Testis (tissue), 3 donors: ENCODE results near the gene PAK6. TPM values are rescaled to one million over a fixed set of nuclear protein-coding genes. Genes with fewer than 3 reads are reported as not detected.

Experiments used
- DNase-seq: peaks from one replicate; pipeline ENCODE4 v3.0.0-alpha.2; 2019
- H3K27ac ChIP-seq, 2 donors: fragments of 200-600 bp; sonication (generic); one replicate each; pipeline ENCODE4 v1.5.1; 2019
- H3K27me3 ChIP-seq: fragments of 200-600 bp; sonication (generic); one replicate; pipeline ENCODE4 v1.5.1; 2019
- H3K36me3 ChIP-seq: fragments of 200-600 bp; sonication (generic); one replicate; pipeline ENCODE4 v1.5.1; 2017; ENCODE audit warnings: low read depth; ENCODE audit errors: missing control alignments
- H3K4me1 ChIP-seq: fragments of 200-600 bp; sonication (generic); one replicate; pipeline ENCODE4 v1.5.1; 2019
- H3K4me3 ChIP-seq, 2 donors: fragments of 200-600 bp; sonication (generic); one replicate each; pipeline ENCODE4 v1.5.1; 2017 to 2019
- H3K9me3 ChIP-seq: fragments of 200-600 bp; sonication (generic); one replicate; pipeline ENCODE4 v1.5.1; 2017
- CTCF ChIP-seq, 3 experiments: fragments of 450-650 bp in 2 of 3; fragments of 200-600 bp in 1 of 3; sonication (generic) in 1 of 3; IDR thresholded peaks; one replicate each; pipeline ENCODE4 v1.5.1; 2016 to 2019; ENCODE audit warnings: antibody characterized with exemption in 3 of 3, mild to moderate bottlenecking in 2 of 3, moderate library complexity in 1 of 3
- POLR2A ChIP-seq: fragments of 450-650 bp; IDR thresholded peaks from one replicate; pipeline ENCODE4 v1.6.1; 2017; ENCODE audit warnings: antibody characterized with exemption, mild to moderate bottlenecking, moderate library complexity
- WGBS, 2 donors: methylation state at CpG; one replicate each; pipeline ENCODE4 v1.1.5; 2018; 5-methylcytosine and 5-hydroxymethylcytosine counted together
- intact Hi-C: fragments of 100-400 bp; cut with DNase I; formaldehyde crosslinking; loops from one replicate; pipeline ENCODE4 v1.15.1; 2023; ENCODE audit warnings: low total_unique reads
- polyA plus RNA-seq: library from polyadenylated mRNA; stranded (reverse); fragments of 350-450 nt; fragmentation: Illumina TruSeq; extraction: RNeasy Lipid Tissue Mini Kit (QIAGEN cat#74804); gene quantifications from one replicate; pipeline ENCODE4 v1.2.3, GENCODE V29; 2014; ENCODE audit warnings: low read depth, low replicate concordance; ENCODE audit not compliant: insufficient read depth
- total RNA-seq, 2 donors: library from RNA; depleted of rRNA; stranded (reverse); fragments of >200 nt; gene quantifications; one replicate each; pipeline ENCODE4 v1.2.3, GENCODE V29; 2016

Gene PAK6
- total and polyA plus RNA-seq, 3 donors from 2014 or later: 47.4 to 245 (median 140) TPM

- H3K4me1 ChIP-seq: peaks cover 12% of the 10 kb centered on the region
- intact Hi-C loops: no loop called here
Observed at GRCh38 chr15:40322531-40323238, 83.8 kb downstream of the PAK6 start.

GRCh38 chr15:40323239-40323952 is 84.5 kb downstream of the PAK6 start, which contains the start of gene INAFM2:
Gene INAFM2 (plus strand): TSS chr15:40323692. CDS start chr15:40324056, 364 bp downstream.
- peak within 1 kb of the TSS in 1 of 2 donors; percentile 87 for H3K27ac ChIP-seq
- peaks cover 12% of the 10 kb centered on the region for H3K4me1 ChIP-seq
- TF ChIP-seq POLR2A: no peak
- peak; percentile 49 to 90 (median 77) for TF ChIP-seq CTCF (IDR thresholded peaks at IDR 0.05)
- intact Hi-C loops: no loop called here
- no peaks in the 10 kb centered on the region for H3K27me3 ChIP-seq
- peak within 1 kb of the TSS; percentile 70 to 81 for H3K4me3 ChIP-seq
- peak; percentile 93 for DNase-seq
- no peaks in the 10 kb centered on the region for H3K9me3 ChIP-seq
- WGBS, 2 donors: 0% methylated on average over 68 of the region's 103 CpGs; no CpG with 5 or more reads in 1 of the 2 donors
- no peaks in the 10 kb centered on the region for H3K36me3 ChIP-seq

More at GRCh38 chr15:40322531-40323238, 83.8 kb downstream of the PAK6 start:
- H3K36me3 ChIP-seq: no peaks in the 10 kb centered on the region
- H3K4me3 ChIP-seq: peak overlapping the region; percentile 54 to 70
- TF ChIP-seq POLR2A: no peak
- TF ChIP-seq CTCF (IDR thresholded peaks at IDR 0.05): no peak
- WGBS, 2 donors: 46 to 48% methylated on average over 19 to 26 of the region's 26 CpGs
- H3K27me3 ChIP-seq: no peaks in the 10 kb centered on the region
- H3K27ac ChIP-seq: peak overlapping the region in 1 of 2 donors; percentile 68
- H3K9me3 ChIP-seq: no peaks in the 10 kb centered on the region
- peak; percentile 28 for DNase-seq

GRCh38 chr15:40323953-40324937 is 85.4 kb downstream of the PAK6 start:
- Histone ChIP-seq H3K27ac (peak overlapping the region in 1 of 2 donors; percentile 87), H3K27me3 (no peaks in the 10 kb centered on the region), H3K9me3 (no peaks in the 10 kb centered on the region), H3K4me3 (peak overlapping the region; percentile 70 to 81), H3K36me3 (no peaks in the 10 kb centered on the region), H3K4me1 (peaks cover 12% of the 10 kb centered on the region)
- WGBS, 2 donors: 3 to 11% methylated on average over 3 to 66 of the region's 101 CpGs
- intact Hi-C loops: no loop called here
- TF ChIP-seq POLR2A: no peak
- no peak for TF ChIP-seq CTCF (IDR thresholded peaks at IDR 0.05)
- DNase-seq: peak; percentile 51

DNA sequence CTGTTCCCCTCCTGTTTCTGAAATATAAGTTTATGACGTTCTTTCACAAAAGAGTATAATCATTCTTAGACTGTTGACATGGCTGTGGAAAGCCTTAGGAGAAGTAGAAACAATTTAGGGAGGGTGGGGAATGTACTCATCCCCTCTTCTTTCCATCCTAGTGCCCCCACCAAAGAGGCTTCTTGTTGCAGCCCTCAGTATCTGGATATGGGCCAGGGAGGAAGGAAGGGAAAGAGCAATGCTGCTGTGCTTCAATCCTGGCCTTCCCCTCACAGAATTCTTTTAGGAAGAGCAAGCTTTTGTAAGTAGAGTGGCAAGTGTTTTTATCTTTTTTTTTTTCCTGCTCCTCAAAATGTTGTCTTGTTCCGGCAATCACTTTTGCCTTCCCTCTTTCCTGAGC is 86.3 kb downstream of the PAK6 start:
- H3K4me1 ChIP-seq: peaks cover 16% of the 10 kb centered on the region
- 51 to 73% methylated on average over 2 of the region's 2 CpGs for WGBS, 2 donors

More for the DNA sequence above, 86.3 kb downstream of the PAK6 start:
- Histone ChIP-seq H3K27me3 (no peaks in the 10 kb centered on the region), H3K36me3 (no peaks in the 10 kb centered on the region), H3K27ac (no peak overlapping the region), H3K4me3 (no peak overlapping the region), H3K9me3 (no peaks in the 10 kb centered on the region)
- no peak for DNase-seq
- TF ChIP-seq POLR2A: no peak
- no peak for TF ChIP-seq CTCF (IDR thresholded peaks at IDR 0.05)
- intact Hi-C loops: no loop called here
